Uterus (tissue), 2 donors: ENCODE measurements around the gene STEEP1.

Source experiments
- CTCF ChIP-seq, 4 experiments: fragments of 200-600 bp in 2 of 4; fragments of 450-650 bp in 2 of 4; sonication (generic) in 2 of 4; IDR thresholded peaks; one replicate each; pipeline ENCODE4 v1.5.1; 2016 to 2019; ENCODE audit warnings: antibody characterized with exemption in 4 of 4, mild to moderate bottlenecking in 2 of 4, moderate library complexity in 1 of 4
- POLR2A ChIP-seq, 2 donors: fragments of 450-650 bp; IDR thresholded peaks; one replicate each; pipeline ENCODE4 v1.6.1; 2016; ENCODE audit warnings: antibody characterized with exemption in 2 of 2, mild to moderate bottlenecking in 1 of 2, moderate library complexity in 1 of 2

- TF ChIP-seq CTCF (IDR thresholded peaks at IDR 0.05) (no peak), POLR2A (IDR thresholded peaks at IDR 0.05) (no peak)
Observed at GRCh38 chrX:119604766-119605463, 39.7 kb upstream of the STEEP1 start.
